GM13976 (cell line): ENCODE results near the gene ABLIM3.

Source experiments
- DNase-seq: peaks from one replicate; pipeline ENCODE4 v3.0.0; 2012; ENCODE audit warnings: low spot score
- CTCF ChIP-seq: IDR thresholded peaks from 2 replicates; pipeline ENCODE4 v1.5.1; 2012; ENCODE audit warnings: borderline replicate concordance, mild to moderate bottlenecking; ENCODE audit not compliant: insufficient read depth; ENCODE audit errors: extremely low read depth, missing control alignments, control extremely low read depth
- in situ Hi-C: fragments of 300-500 bp; cut with MboI; formaldehyde crosslinking; loops from one replicate; pipeline ENCODE4 v1.12.0; 2022; ENCODE audit warnings: low sequenced_read_pairs, mixed read lengths, inconsistent platforms; ENCODE audit not compliant: unreplicated experiment

ABLIM3 gene

GRCh38 chr5:149262315-149262714 lies 121.0 kb downstream of the ABLIM3 start:
- in situ Hi-C loops = loop anchor here (10.0 to 25.0 kb wide), 2 partner anchors 138 to 525 kb away; no protein-coding TSS in a partner anchor
- DNase-seq = no peak
- TF ChIP-seq CTCF = no peak

- TF ChIP-seq CTCF = no peak
- DNase-seq = no peak
- in situ Hi-C loops = loop anchor here (10.0 to 25.0 kb wide), 2 partner anchors 140 to 527 kb away; no protein-coding TSS in a partner anchor
Observed at GRCh38 chr5:149264439-149265067, 123.3 kb downstream of the ABLIM3 start.

- no peak for TF ChIP-seq CTCF
- in situ Hi-C loops = loop anchor here (10.0 to 25.0 kb wide), 2 partner anchors 140 to 528 kb away; no protein-coding TSS in a partner anchor
- no peak for DNase-seq
Observed at GRCh38 chr5:149265068-149265465, 123.8 kb downstream of the ABLIM3 start.

GRCh38 chr5:149265597-149265996 lies 124.3 kb downstream of the ABLIM3 start:
- in situ Hi-C loops = loop anchor here (10.0 to 25.0 kb wide), 2 partner anchors 141 to 528 kb away; no protein-coding TSS in a partner anchor
- TF ChIP-seq CTCF = no peak

GRCh38 chr5:149267241-149267973 lies 126.1 kb downstream of the ABLIM3 start:
- in situ Hi-C loops = loop anchor here (10.0 to 25.0 kb wide), 2 partner anchors 143 to 530 kb away; no protein-coding TSS in a partner anchor
- DNase-seq = no peak
- TF ChIP-seq CTCF = no peak

More at GRCh38 chr5:149265597-149265996, 124.3 kb downstream of the ABLIM3 start:
- no peak for DNase-seq

GRCh38 chr5:149268928-149269557 lies 127.8 kb downstream of the ABLIM3 start:
- peak; percentile 46 for TF ChIP-seq CTCF
- in situ Hi-C loops = loop anchor here (10.0 to 25.0 kb wide), 2 partner anchors 144 to 532 kb away; no protein-coding TSS in a partner anchor
- DNase-seq = peak; percentile 79
